SKM-1 (cell line): ENCODE data around the gene DNAJB1.
A peak's percentile ranks its signal among the peaks of the same experiment; 100 is the strongest.
"Not testable (repeated sequence)": the region's sequence is repeated elsewhere in the genome, so short reads cannot be mapped to it uniquely, and the experiment has no call there.

Source experiments
- DNase-seq: peaks from one replicate; lab custom pipeline; 2025; ENCODE audit not compliant: unreplicated experiment; lab: John Stamatoyannopoulos, UW

The DNAJB1 gene

DNA sequence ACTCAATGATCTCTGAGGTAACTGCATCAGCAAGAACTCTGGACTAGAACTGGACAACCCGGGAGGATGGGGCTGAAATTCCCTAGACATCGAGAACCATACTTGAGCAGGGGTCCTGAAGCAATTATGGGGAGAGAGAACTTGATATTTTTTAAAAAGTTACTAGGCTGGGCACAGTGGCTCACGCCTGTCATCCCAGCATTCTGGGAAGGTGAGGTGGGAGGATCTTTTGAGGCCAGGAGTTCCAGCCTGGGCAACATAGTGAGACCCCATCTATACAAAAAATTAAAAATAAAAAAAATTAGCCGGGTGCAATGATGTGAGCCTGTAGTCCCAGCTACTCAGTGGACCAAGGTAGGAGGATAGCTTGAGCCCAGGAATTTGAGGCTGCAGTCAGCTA, 2.3 kb upstream of the DNAJB1 start:
- DNase-seq: no peak

DNA sequence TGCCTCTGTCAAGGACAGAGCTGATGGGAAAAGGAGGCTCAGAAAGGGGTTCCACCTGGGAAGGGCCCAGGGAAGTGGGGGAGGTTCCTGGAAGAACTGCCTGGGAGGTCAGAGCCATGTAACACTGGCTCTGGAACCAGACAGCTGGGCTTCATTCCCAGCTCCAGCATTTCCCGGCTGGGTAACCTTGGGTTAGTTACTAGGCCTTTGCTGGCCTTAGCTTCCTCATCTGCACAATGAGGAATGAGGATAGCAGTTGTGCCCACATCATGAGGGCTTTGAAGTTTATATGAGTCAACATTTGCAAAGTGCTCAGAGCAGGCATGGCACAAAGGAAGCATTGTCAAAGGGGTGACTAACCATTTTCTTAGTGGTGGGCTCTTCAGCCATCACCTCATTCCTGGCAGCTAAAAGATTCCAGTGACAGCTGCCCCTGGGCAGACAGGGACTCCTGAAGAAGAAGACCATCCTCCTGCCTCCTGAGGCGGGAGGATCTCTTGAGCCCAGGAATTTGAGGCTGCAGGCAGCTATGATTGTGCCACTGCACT, 1.7 kb upstream of the DNAJB1 start:
- no peak for DNase-seq

DNA sequence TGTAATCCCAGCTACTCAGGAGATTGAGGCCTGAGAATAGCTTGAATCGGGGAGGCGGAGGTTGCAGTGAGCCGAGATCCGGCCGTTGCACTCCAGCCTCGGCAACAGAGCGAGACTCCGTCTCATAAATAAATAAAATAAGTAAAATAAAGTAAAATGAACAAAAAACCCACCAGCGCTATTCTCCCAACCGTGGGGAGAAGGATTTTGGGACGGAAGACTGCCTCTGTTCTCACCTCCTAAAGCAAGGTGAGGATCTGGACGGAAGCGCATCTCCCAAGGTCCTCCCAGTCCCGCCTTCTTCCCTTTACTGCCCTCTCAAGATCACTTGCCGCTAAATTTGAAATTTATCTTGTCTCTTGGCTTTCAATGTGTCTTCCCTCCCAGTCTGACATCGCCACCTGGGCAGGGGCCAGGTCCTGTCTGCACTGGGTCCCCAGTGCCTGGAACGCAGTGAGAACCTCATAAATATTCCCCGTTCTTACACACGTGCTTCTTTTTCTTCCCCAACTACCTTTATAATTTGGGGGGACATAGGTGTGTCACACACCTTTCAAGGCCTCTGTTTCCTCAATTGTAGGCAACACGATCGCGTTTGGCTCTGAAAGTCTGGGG, 1.2 kb upstream of the DNAJB1 start:
- no peak for DNase-seq

DNA sequence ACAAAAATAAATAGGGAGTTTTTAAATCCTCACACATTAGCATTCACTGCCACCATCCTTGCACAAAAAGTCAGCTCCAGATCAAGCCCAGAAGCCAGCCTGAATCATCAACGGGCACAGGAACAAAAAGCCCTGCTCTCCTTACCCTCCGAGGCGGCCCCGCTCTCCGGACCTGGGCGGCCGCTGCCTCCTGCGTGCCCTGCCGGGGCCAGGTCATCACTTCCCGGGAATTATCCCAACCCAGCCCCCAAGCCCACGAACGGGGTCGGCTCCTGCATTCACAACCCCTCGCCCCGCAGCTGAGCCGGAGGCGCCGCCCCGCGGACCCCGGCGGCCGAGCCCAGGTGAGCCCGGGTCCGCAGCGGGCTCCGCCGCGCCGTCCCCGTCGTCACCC, 754 bp downstream of the DNAJB1 start:
- DNase-seq: no peak

DNA sequence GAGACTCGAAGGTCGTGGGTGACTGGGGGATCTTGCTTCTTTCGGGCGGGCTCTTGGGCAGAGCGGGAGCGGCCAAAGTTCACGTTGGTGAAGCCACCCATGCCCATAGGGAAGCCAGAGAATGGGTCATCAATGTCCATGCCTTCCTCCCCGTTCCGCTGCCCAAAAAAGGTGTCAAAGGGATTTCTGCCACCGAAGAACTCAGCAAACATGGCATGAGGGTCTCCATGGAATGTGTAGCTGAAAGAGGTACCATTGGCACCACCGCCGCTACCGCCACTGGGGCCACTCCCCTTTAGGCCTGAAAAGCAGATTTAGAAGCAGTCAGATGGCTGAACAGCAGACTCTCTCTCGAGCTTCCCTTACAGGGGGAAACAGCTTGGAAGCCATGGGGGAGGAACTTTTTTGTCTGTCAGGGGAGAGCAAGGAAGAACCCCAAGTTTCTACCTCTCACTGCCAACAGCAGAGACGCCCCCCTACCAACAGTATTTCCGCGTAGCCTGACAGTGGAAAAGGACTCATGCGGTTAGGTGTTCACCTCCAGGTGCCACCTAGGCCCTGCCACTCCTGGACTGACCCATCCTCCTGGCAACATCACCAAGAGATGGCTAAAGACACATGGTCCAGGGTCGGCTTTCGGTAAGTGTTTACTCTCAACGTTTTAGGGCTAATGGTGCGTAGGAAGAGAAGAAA, 1.3 kb downstream of the DNAJB1 start:
- DNase-seq: no peak

DNA sequence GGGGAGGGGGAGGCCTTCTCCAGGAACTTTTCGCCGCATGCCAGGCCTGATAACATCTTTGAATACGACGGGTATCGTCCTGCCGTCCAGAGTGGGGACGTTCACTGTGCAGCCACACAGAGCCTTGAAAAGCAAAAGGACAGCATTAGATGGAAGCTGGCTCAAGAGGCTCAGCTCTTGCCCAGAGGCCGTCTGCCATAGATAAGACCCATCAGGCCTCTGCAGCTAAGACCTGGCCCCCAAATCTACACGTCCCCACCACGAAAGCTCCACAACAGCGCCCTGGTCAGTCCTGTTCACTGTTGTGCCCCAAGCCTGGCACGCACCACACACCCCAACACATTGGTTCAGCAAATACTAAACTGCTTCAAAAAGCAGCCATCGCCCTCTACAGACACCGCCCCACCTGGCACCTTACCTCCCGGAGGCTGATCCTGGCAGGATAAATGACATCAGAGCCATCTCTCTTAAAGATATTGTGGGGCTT, 2.1 kb downstream of the DNAJB1 start:
- no peak for DNase-seq

DNA sequence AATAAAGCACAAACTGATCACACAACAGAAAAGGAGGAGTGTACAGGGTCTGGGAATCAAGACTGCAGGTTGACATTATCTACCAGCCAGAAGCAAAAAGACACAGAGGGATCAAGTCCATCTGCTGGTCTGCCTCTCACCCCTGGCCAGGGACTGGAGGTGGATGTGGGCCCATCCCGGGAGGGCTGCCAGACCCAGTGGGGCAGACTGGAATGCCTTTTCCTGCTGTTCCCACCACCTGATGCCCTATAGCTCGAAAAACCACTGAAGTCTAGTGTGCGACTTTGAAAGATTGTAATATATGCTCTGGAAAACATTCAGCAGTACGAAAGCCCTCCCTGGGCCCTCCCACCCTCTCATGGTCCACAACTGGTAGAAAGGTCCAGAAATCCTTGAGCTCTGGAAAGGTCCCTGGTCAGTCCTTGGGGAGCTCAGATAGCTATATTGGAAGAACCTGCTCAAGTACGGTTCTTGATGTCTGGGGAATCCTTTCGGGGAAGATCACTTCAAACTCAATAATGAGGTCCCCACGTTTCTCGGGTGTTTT, 2.6 kb downstream of the DNAJB1 start:
- no peak for DNase-seq

DNA sequence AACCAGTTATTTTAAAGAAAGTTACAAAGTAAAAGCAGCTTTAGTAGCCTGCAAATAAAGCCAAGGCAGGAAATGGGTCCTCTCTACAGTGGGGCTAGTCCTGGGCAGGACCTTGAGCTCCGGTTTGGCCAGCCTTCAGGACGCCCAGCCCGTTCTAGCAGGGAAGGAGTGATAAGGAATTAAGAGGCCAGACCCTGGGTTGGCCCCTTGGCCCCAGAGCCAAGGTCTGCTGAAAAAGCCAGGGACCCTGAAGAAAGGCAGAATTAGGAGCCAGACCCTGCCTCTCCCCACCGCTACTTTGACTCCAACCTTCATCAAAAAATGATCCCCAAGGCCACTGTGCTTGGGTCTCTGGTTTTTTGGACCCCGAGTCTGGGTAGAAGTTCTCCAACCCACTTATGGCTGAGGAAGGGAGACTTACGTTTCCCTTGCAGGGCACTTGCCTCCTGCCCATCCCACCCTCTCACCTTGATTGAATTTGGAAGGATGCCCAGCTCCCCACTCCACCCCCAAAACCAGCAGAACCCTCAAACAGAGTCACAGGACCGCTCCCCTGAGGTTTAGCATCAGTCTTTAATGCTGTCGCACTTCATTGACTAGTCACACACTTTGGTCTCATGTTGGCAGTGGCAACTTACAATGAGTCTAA, 3.9 kb downstream of the DNAJB1 start:
- no peak for DNase-seq

DNA sequence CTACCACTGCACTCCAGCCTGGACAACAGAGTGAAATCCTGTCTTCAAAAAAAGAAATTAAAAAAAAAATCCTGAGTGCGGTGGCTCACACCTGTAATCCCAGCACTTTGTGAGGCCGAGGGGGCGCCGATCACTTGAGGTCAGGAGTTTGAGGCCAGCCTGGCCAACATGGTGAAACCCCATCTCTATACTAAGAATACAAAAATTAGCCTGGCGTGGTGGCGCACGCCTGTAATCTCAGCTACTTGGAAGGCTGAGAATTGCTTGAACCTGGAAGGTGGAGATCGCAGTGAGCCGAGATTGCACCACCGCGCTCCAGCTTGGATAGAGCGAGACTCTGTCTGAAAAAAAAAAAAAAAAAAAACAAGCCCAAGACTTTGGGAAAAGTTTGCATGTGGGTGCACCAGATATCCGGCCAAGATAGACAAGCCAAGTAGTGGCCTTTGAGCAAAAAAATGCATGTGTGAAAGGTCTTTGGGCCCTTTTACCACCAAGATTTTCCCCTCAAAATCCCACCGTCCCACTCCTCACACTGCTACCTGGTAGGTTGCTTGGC, 5.7 kb downstream of the DNAJB1 start:
- DNase-seq: no peak

DNA sequence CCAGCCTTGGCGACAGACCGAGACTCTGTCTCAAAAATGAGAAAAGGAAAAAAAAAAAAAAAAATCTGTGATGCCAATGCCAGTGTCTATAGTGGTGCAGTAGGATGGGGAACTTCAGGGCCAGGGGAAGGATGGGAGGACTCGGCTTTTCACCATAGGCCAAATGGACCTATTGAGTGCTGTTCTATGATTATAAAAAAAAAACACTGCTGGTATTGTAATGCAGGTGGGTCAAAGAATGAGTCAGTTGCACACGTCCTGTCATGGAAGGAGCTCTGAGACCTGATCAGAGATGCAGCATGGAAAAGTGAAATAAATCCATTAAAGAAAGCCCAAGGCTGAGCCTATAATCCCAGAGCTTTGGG, 7.0 kb downstream of the DNAJB1 start:
- DNase-seq: no peak

DNA sequence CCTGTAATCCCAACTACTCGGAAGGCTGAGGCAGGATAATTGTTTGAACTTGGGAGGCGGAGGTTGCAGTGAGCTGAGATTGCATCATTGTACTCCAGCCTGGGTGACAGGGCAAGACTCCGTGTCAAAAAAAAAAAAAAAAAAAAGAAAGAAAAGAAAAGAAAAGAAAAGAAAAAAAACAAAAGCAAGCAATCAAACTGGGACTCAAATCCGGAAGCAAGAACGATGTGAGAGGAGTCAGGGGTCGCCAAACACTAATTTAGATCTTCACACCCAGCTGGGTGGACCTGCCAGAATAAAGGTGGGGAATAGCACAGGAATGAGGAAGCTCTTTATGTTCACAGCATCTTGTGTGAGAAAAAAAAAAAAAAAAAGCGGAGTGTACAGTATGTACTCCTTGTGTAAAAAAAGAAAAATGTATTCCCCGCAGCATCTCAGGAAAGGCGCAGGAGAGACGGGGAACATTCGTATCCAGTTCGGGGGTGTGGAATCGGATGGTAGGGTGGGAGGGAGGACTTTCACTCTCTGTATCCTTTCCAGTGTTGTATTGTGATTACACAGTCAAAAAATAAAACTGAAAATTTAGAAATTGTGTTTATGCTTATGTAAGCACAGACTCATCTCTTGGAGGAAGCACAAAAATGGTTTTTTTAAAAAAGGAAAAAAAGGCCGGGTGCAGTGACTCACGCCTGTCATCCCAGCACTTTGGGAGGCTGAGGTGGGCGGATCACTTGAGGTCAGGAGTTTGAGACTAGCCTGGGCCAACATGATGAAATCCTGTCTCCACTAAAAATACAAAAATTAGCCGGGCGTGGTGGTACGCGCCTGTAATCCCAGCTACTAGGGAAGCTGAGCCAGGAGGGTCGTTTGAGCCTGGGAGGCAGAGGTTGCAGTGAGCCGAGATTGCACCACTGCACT, 7.6 kb downstream of the DNAJB1 start:
- DNase-seq: no peak

DNA sequence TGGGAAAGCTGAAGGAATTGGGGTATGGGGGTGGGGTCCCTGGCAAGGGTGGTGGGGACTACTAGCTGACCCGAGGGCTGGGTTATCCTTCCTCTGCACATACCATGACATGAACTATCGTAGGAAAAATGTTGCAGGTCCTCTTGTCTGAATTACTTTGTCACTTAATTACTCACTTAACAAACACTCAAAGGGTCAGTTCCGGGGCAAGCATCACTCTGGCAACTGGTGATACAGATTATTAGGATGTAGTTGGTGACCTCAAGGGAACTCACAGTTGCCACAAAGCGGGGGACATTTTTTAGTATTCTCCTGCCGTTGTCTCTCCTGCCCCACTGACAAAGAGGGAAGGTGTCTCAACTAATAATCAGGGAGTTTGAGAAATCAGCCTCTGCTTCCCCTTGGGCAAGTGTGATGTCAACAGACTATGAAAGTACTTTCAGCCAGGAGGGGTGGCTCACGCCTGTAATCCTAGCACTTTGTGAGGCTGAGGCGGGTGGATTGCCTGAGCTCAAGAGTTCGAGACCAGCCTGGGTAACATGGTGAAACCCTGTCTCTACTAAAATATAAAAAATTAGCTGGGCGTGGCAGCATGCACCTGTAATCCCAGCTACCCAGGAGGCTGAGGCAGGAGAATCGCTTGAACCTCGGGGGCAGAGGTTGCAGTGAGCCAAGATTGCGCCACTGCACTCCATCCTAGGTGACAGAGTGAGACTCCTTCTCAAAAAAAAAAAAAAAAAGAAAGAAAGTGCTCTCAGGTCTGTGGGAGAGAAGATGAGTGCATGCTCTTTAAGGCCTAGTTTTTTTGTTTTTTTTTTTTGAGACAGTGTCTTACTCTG, 10.3 kb downstream of the DNAJB1 start:
- DNase-seq: peak; percentile 87

DNA sequence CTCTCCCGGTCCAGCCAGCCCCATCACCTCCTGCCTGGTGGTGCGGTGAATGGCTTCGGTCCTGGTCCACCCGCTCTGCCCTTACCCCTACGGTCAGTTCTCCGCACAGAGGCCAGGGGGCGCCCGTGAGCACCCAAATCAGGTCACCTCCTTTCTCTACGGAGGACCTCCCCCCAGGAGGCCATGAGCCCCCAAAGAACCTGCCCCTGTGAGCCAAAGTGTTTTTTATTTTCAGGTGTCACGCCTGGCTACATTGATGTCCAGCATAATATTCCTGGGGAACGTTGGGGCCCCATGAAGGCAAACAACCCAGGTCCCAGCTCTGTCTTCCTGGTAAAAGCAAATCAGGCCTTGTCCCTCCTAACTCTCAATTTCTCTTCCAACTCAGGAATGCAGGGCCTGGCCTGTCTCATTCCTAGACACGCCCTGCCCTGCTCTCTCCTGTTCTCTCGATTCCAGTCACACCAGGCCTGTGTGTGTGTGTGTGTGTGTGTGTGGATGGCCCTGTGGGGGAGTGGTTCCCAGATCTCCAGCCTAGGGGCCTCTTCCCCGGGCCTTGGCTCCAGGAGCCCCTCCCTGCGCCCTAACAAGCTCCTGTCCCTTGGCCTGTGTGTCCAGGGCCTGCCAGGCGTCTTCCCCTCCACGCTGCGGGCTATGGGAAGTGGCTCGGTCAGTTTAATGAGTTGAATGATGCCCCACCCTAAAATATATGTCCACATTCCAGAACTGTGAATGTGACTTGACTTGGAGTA, 12.5 kb downstream of the DNAJB1 start:
- DNase-seq: no peak

DNA sequence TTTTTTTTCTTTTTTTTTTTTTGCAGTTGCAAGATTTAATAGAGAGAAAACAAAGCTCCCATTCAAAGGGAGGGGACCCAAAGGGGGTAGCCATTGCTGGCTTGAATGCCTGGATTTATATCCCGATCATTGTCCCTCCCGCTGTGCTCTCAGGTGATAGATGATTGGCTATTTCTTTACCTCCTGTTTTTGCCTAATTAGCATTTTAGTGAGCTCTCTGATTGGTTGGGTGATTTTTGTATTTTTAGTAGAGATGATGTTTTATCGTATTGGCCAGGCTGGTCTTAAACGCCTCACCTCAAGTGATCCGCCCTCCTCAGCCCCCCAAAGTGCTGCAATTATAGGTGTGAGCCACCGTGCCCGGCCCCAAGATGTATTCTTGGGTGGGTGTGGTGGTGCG, 13.6 kb downstream of the DNAJB1 start:
- DNase-seq: not testable (repeated sequence)

DNA sequence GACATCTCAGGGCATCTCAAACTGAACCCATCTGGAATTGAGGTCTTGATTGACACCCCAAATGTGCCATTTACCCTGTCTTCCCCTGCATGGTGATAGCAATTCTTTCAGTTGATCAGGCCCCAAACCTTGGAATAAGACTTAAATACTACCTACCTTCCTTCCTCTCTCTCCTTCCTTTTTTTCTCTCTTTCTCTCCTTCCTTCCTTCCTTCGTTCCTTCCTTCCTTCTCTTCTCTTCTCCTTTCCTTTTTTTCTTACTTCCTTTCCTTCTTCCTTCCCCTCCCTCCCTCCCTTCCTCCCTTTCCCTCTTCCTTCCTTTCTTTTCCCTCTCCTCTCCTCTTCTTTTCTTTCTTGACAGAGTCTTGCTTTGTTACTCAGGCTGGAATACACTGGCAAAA, 14.9 kb downstream of the DNAJB1 start:
- DNase-seq: no peak

DNA sequence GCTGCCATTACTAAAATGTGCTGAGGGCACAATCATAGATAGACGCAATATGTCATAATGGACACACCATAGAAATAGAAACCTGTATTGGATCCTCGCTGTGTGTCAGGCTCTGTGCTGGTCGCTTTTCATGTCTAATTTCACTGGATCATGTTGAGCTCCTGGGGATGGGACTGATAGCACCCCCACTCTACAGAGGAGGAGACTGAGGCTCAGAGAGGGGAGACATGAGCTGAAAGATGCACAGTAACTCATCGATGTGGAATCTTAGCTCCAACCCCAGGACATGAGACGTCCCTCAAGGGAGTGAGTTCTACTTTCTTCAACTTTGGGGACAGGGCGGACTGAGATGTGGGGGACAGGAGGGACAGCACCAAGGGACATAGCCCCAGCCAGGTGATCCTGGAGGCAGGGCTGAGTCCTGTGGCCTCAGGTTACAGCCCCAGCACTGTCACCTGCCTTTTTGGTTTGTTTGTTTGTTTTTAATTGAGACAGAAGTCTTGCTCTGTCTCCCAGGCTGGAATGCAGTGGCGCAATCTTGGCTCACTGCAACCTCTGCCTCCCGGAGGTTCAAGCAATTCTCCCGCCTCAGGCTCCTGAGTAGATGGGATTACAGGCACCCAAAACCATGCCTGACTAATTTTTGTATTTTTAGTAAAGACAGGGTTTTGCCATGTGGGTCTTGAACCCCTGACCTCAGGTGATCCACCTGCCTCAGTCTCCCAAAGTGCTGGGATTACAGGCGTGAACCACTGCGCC, 15.7 kb downstream of the DNAJB1 start:
- no peak for DNase-seq

DNA sequence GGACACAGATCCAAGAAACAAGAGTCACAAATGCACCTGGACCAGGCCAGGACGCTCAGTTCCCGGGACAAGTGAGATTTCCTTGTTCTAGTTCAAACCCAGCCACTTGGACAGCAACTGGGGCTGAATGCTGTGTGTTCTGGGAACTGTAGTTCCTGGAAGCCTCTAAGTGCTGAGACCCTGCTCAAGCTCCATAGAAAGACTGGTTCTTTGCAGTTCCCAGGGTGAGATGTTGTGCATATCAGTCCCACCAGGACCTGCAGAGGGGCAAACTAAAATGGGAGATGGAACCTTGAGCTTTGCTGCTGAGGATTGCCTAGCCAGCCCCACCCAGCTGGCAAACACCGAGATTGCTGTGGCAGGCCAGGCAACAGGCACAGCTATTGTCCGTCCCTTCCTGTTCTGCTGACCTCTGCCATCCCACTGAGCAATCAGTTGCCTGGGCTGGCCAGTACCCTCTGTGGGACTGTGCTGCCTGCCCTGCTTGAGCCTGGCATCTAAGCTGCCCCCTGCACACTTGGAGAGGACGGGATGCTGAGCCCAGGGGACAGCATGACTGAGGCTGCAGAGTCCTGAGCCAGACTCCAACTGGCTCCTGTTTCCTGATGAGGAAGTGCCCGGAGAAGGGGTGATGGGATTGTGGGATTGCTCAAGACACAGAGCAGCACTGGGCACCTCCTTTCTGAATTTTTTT, 20.8 kb downstream of the DNAJB1 start:
- no peak for DNase-seq

DNA sequence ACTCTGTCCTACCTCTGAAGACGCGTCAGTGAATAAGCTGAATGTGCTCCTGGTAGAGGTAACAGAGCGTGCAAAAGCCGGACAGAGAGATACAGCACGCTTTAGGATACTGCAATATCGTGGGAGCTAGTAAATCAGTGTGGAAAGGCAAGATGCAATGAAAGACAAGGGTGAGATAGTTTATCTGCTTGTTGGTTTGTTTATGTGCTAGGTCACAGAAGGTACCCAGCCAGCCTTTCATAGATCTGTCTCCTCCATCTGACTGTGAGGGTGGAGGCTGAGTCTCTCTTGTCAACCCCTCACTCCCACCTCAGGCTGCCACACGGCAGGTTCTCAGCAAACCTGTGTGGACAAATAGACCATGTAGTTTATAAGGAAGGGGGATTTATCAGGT, 21.4 kb downstream of the DNAJB1 start:
- no peak for DNase-seq
